Tibial nerve (tissue), 4 donors: ENCODE data around the gene LRRC74B. TPM values are rescaled to one million over a fixed set of nuclear protein-coding genes. Genes with fewer than 3 reads are reported as not detected.
"Not testable (repeated sequence)": the region's sequence is repeated elsewhere in the genome, so short reads cannot be mapped to it uniquely, and the experiment has no call there.

Experiments used
- DNase-seq, 2 donors: peaks; one replicate each; pipeline ENCODE4 v3.0.0-alpha.2; 2019; ENCODE audit warnings: low spot score in 2 of 2
- H3K27ac ChIP-seq, 4 donors: fragments of 200-600 bp; sonication (generic) in 3 of 4; one replicate each; pipeline ENCODE4 v1.5.1; 2017 to 2019; ENCODE audit warnings: mild to moderate bottlenecking in 1 of 4
- H3K27me3 ChIP-seq, 2 donors: fragments of 200-600 bp; sonication (generic) in 1 of 2; one replicate each; pipeline versions ENCODE4 v1.5.1 to v1.6.0; 2017 to 2019
- H3K36me3 ChIP-seq, 3 donors: fragments of 200-600 bp; sonication (generic); one replicate each; pipeline ENCODE4 v1.5.1; 2018 to 2019
- H3K4me1 ChIP-seq, 4 donors: fragments of 200-600 bp; sonication (generic) in 3 of 4; one replicate each; pipeline ENCODE4 v1.5.1; 2017 to 2019
- H3K4me3 ChIP-seq, 4 donors: fragments of 200-600 bp; sonication (generic) in 3 of 4; one replicate each; pipeline ENCODE4 v1.5.1; 2017 to 2019; ENCODE audit warnings: mild to moderate bottlenecking in 1 of 4, moderate library complexity in 1 of 4
- H3K9me3 ChIP-seq, 4 donors: fragments of 200-600 bp; sonication (generic) in 3 of 4; one replicate each; pipeline ENCODE4 v1.5.1; 2017 to 2019
- EP300 ChIP-seq, 2 donors: sonication (generic); formaldehyde crosslinking; IDR thresholded peaks; one replicate each; pipeline ENCODE4 v1.6.1; 2017; ENCODE audit warnings: antibody characterized with exemption in 2 of 2, mild to moderate bottlenecking in 1 of 2
- POLR2A ChIP-seq, 2 donors: fragments of 450-650 bp; IDR thresholded peaks; one replicate each; pipeline ENCODE4 v1.6.1; 2017; ENCODE audit warnings: antibody characterized with exemption in 2 of 2, mild to moderate bottlenecking in 2 of 2, moderate library complexity in 2 of 2
- WGBS, 2 donors: methylation state at CpG; one replicate each; pipeline ENCODE4 v1.1.5; 2018; 5-methylcytosine and 5-hydroxymethylcytosine counted together
- total RNA-seq, 4 donors: library from RNA; depleted of rRNA; stranded (reverse); fragments of >200 nt; gene quantifications; one replicate each; pipeline ENCODE4 v1.1.0, GENCODE V29; 2016
- TF ChIP-seq, protein P1 (sequence below), 5 experiments: fragments of 200-600 bp in 3 of 5; fragments of 450-650 bp in 2 of 5; sonication (generic) in 3 of 5; IDR thresholded peaks; one replicate each; pipeline ENCODE4 v1.5.1; 2016 to 2019; ENCODE audit warnings: antibody characterized with exemption in 5 of 5, mild to moderate bottlenecking in 3 of 5, moderate library complexity in 2 of 5

LRRC74B gene
- total RNA-seq, 4 donors from 2014 or later, result 0.39 TPM; not detected in 3

GRCh38 chr22:21095773-21096107 lies 50.0 kb downstream of the LRRC74B start:
- no peak for DNase-seq
- TF ChIP-seq POLR2A (IDR thresholded peaks at IDR 0.05) (no peak), EP300 (IDR thresholded peaks at IDR 0.05) (no peak)
- TF ChIP-seq, protein P1, sequence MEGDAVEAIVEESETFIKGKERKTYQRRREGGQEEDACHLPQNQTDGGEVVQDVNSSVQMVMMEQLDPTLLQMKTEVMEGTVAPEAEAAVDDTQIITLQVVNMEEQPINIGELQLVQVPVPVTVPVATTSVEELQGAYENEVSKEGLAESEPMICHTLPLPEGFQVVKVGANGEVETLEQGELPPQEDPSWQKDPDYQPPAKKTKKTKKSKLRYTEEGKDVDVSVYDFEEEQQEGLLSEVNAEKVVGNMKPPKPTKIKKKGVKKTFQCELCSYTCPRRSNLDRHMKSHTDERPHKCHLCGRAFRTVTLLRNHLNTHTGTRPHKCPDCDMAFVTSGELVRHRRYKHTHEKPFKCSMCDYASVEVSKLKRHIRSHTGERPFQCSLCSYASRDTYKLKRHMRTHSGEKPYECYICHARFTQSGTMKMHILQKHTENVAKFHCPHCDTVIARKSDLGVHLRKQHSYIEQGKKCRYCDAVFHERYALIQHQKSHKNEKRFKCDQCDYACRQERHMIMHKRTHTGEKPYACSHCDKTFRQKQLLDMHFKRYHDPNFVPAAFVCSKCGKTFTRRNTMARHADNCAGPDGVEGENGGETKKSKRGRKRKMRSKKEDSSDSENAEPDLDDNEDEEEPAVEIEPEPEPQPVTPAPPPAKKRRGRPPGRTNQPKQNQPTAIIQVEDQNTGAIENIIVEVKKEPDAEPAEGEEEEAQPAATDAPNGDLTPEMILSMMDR (IDR thresholded peaks at IDR 0.05), result no peak
- no peak overlapping the region for H3K4me3 ChIP-seq
- no peaks in the 10 kb centered on the region for H3K9me3 ChIP-seq
- no peaks in the 10 kb centered on the region for H3K27me3 ChIP-seq
- no peaks in the 10 kb centered on the region for H3K4me1 ChIP-seq
- no peak overlapping the region for H3K27ac ChIP-seq
- H3K36me3 ChIP-seq, result no peaks in the 10 kb centered on the region

DNA sequence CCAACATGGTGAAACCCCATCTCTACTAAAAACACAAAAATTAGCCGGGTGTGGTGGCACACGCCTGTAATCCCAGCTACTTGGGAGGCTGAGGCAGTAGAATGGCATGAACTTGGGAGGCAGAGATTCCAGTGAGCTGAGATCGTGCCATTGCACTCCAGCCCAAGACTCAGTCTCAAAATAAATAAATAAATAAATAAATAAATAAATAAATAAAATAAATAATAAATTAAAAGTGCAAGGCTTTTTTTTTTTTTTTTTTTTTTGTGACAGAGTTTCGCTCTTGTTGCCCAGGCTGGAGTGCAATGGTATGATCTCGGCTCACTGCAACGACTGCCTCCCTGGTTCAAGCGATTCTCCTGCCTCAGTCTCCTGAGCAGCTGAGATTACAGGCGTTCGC lies 51.1 kb downstream of the LRRC74B start:
- not testable (repeated sequence) for DNase-seq, H3K27me3 ChIP-seq, H3K9me3 ChIP-seq, H3K4me1 ChIP-seq, H3K4me3 ChIP-seq, H3K36me3 ChIP-seq, H3K27ac ChIP-seq
- WGBS, 2 donors, result 93 to 95% methylated on average over 9 of the region's 9 CpGs

GRCh38 chr22:21098099-21098671 lies 52.4 kb downstream of the LRRC74B start:
- peaks cover 0 to 6% (median 2%) of the 10 kb centered on the region in 4 donors for H3K4me1 ChIP-seq
- no peak overlapping the region for H3K4me3 ChIP-seq
- H3K27ac ChIP-seq, result no peak overlapping the region
- 75 to 80% methylated on average over 1 of the region's 1 CpG for WGBS, 2 donors
- TF ChIP-seq, protein P1 (IDR thresholded peaks at IDR 0.05), result no peak
- no peak for TF ChIP-seq POLR2A (IDR thresholded peaks at IDR 0.05)
- no peak for TF ChIP-seq EP300 (IDR thresholded peaks at IDR 0.05)
- H3K36me3 ChIP-seq, result no peaks in the 10 kb centered on the region
- no peak for DNase-seq
- H3K27me3 ChIP-seq, result no peaks in the 10 kb centered on the region
- no peaks in the 10 kb centered on the region for H3K9me3 ChIP-seq

DNA sequence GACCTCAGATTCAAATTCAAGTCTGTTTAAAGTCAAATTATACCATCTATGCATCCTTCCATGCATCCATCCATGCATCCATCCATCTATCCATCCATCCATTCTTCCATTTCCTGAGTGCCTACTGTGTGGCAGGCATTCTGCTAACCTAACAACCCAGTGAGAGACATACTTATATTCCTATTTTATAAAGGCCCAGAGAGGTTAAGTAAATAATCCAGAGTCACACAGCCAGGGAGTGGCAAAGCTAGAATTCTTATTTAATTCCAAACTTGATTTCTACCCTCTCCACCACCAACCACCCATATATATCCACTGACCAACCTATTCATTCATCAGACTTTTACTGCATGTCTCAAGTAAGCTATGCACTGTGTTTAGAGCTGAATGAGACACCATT lies 53.8 kb downstream of the LRRC74B start:
- Histone ChIP-seq H3K36me3 (no peaks in the 10 kb centered on the region), H3K9me3 (no peaks in the 10 kb centered on the region), H3K27ac (no peak overlapping the region), H3K27me3 (no peaks in the 10 kb centered on the region), H3K4me1 (peaks cover 0 to 6% (median 2%) of the 10 kb centered on the region in 4 donors), H3K4me3 (no peak overlapping the region)
- TF ChIP-seq, protein P1 (IDR thresholded peaks at IDR 0.05), result no peak
- TF ChIP-seq POLR2A (IDR thresholded peaks at IDR 0.05) (no peak), EP300 (IDR thresholded peaks at IDR 0.05) (no peak)
- DNase-seq, result no peak

- no peak for DNase-seq
- peaks cover 0 to 6% (median 2%) of the 10 kb centered on the region in 4 donors for H3K4me1 ChIP-seq
- no peak overlapping the region for H3K4me3 ChIP-seq
- no peaks in the 10 kb centered on the region for H3K36me3 ChIP-seq
- TF ChIP-seq EP300 (IDR thresholded peaks at IDR 0.05), result no peak
- TF ChIP-seq, protein P1 (IDR thresholded peaks at IDR 0.05), result no peak
- no peak for TF ChIP-seq POLR2A (IDR thresholded peaks at IDR 0.05)
- no peak overlapping the region for H3K27ac ChIP-seq
- WGBS, 2 donors, result 68 to 71% methylated on average over 7 of the region's 7 CpGs
- H3K9me3 ChIP-seq, result no peaks in the 10 kb centered on the region
- H3K27me3 ChIP-seq, result no peaks in the 10 kb centered on the region
Measured at GRCh38 chr22:21100149-21101032, 54.6 kb downstream of the LRRC74B start.
